GM10266 (cell line): ENCODE results near the gene ADORA1.

Source experiments
- DNase-seq: peaks from one replicate; pipeline ENCODE4 v3.0.0; 2012; ENCODE audit errors: extremely low spot score
- CTCF ChIP-seq: IDR thresholded peaks from 2 replicates; pipeline ENCODE4 v1.5.1; 2012; ENCODE audit warnings: mild to moderate bottlenecking, low read depth; ENCODE audit not compliant: control insufficient read depth, insufficient read depth; ENCODE audit errors: missing control alignments

The ADORA1 gene

DNA sequence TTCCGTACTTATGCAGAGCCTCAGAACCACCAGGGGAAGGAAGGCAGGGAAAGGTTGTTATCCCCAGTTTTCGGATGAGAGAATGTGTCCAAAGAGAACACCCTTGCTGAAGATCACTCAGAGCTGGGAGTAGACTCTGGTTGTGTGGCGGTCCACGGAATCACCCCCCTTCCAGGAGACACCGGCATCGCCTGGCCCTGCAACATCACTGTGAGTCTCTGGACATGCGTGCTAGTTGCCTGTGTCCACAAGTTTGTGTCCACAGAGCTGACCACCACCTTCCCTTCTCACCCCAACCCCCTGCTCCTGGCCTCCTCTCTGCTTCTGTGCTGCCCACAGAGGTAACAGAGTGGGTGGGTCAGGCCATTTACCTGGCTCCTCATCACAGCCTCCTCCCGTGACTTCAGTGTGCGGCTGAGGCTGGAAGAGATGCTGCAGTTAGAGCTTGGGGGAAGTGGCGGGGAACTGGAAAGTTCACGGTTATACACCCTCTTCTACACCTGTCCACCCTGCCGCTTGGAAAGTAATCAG, 40.8 kb downstream of the ADORA1 start:
- TF ChIP-seq CTCF, result no peak
- no peak for DNase-seq

- DNase-seq, result no peak
- TF ChIP-seq CTCF, result no peak
Observed at GRCh38 chr1:203168991-203169390, 41.5 kb downstream of the ADORA1 start.

DNA sequence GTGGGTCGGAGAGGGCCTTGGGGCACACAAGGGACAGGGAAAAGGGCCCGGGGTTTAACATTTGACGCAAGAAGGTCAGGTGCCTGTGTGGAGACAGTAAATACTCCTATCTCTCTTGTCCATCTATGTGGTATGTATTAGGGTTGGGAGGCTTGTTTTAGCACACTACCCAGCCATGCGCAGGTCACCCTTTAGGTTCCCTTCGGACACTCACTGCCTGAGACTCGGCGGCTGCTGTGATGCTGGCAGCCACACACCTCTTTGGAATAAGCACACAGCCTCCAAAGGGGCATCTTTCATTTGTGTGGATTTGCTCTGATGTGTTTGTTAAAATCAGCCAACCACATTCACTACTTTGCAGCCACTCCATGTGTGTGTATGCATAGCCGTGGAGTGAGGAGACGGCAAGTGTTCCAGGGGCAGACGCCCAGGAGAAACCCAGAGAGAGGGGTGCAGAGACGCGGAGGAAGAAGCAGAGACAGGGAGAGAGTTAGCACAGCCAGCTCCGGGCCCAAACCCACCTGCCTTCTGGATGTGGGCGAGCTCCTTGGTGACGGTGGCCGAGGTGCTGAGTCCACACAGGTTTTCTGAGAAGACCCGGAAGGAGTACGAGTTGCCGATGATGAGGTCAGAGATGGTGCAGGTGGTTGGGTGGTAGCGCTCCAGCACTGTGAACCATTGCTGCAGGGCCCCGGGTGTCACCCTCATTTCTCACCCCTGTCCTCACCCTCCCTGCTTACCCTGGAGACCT, 42.4 kb downstream of the ADORA1 start:
- no peak for DNase-seq
- TF ChIP-seq CTCF, result no peak

GRCh38 chr1:203170625-203171330, 43.3 kb downstream of the ADORA1 start:
- DNase-seq, result no peak
- TF ChIP-seq CTCF, result no peak

GRCh38 chr1:203171341-203172183, 44.0 kb downstream of the ADORA1 start:
- no peak for TF ChIP-seq CTCF
- no peak for DNase-seq

- peak; percentile 76 for DNase-seq
- TF ChIP-seq CTCF, result peak; percentile 79
Observed at GRCh38 chr1:203172184-203173010, 44.9 kb downstream of the ADORA1 start.
